ENCODE data around the gene NKAPL. TPM values are rescaled to one million over a fixed set of nuclear protein-coding genes. Genes with fewer than 3 reads are reported as not detected.

NKAPL gene
- polyA plus RNA-seq, 2 of the 4 experiments (the other 2 are of a cell fraction), result not detected

- TF ChIP-seq USF2 (IDR thresholded peaks at IDR 0.05) (no peak), EHF (CRISPR knock-in tag; IDR thresholded peaks at IDR 0.05) (no peak), FOXS1 (CRISPR knock-in tag; IDR thresholded peaks at IDR 0.05) (no peak), SREBF2 (IDR thresholded peaks at IDR 0.05) (no peak), RCOR1 (IDR thresholded peaks at IDR 0.05; ENCODE audit: low read depth, low read length) (no peak), KDM1A (IDR thresholded peaks at IDR 0.05; ENCODE audit: low read depth) (no peak), KDM5A (IDR thresholded peaks at IDR 0.05) (no peak), RFX5 (IDR thresholded peaks at IDR 0.05) (no peak), PHF8 (IDR thresholded peaks at IDR 0.05; ENCODE audit: borderline replicate concordance, low read depth) (peak; percentile 34; the same call in 1 of the 2 replicates)
Measured at GRCh38 chr6:28225056-28225834, 33.9 kb upstream of the NKAPL start, which contains the start of gene ZSCAN9 (continued).

- Histone ChIP-seq H3K4me3 (no peak overlapping the region), H3K9me3 (0 out of 3 replicates have a peak, but pooled peaks cover 3% of the 10 kb centered on the region), H3K4me2 (peak overlapping the region; percentile 89), H3K27ac (no peak overlapping the region), H3K4me1 (peaks cover 11% of the 10 kb centered on the region; the same call in 2 of the 3 replicates)
- ATAC-seq (no peak), FAIRE-seq (no peak), DNase-seq (ENCODE audit: low read depth in 1 of 2, low spot score in 1 of 2) (no peak)
- POLR2A ChIA-PET, result interaction anchor here (0.8 kb wide), 1 partner anchor 85 kb away, joined by 6 read pairs; the partner anchor contains the start of gene ZKSCAN8
- CTCF ChIA-PET, result interaction anchor here (0.7 kb wide), 1 partner anchor 498 kb away, joined by 3 read pairs; no protein-coding TSS in a partner anchor
- WGBS (ENCODE audit: missing lambda C conversion rate), result 91% methylated on average over 2 of the region's 2 CpGs
- no peak for TF ChIP-seq HDAC2 (IDR thresholded peaks at IDR 0.05)
- no peak for TF ChIP-seq CHD2 (IDR thresholded peaks at IDR 0.05; ENCODE audit: low read length, partially characterized antibody)
- no peak for TF ChIP-seq HMGXB4 (CRISPR knock-in tag; IDR thresholded peaks at IDR 0.05; ENCODE audit: borderline replicate concordance)
- no peak for TF ChIP-seq MAZ (IDR thresholded peaks at IDR 0.05; ENCODE audit: borderline replicate concordance, low read depth, low read length)
- TF ChIP-seq ATOH8 (CRISPR knock-in tag; IDR thresholded peaks at IDR 0.05; ENCODE audit: low read depth), result no peak
- TF ChIP-seq ZSCAN20 (CRISPR knock-in tag; IDR thresholded peaks at IDR 0.05), result no peak
- TF ChIP-seq TP53 (CRISPR knock-in tag; IDR thresholded peaks at IDR 0.05), result no peak
- TF ChIP-seq MYC (IDR thresholded peaks at IDR 0.05; ENCODE audit: borderline replicate concordance, low read length), result no peak
- no peak for TF ChIP-seq CTCF (IDR thresholded peaks at IDR 0.05)
- TF ChIP-seq ELK1 (IDR thresholded peaks at IDR 0.05; ENCODE audit: low read depth, low read length), result no peak
- TF ChIP-seq HOXB5 (CRISPR knock-in tag; IDR thresholded peaks at IDR 0.05), result no peak
- no peak for TF ChIP-seq KDM1A (IDR thresholded peaks at IDR 0.05; ENCODE audit: low read depth)
- TF ChIP-seq FOSB (CRISPR knock-in tag; IDR thresholded peaks at IDR 0.05), result no peak
- TF ChIP-seq JUN (IDR thresholded peaks at IDR 0.05), result no peak
Measured at GRCh38 chr6:28226460-28226859, 32.6 kb upstream of the NKAPL start.

All from A549 (cell line).